DND-41 (cell line): Measurements from ENCODE around the gene LGR6.

Source experiments
- ATAC-seq: fragments of 200-7000 bp; cut with Tn5 transposase; 3 replicates; pipeline ENCODE4 v1.9.1; 2021; ENCODE audit warnings: low read depth; ENCODE audit not compliant: insufficient read depth
- DNase-seq: peaks from one replicate; pipeline ENCODE4 v3.0.0-alpha.2; 2020
- H2AFZ ChIP-seq: 2 replicates; pipeline ENCODE4 v1.6.0; 2012; ENCODE audit warnings: low read depth, low read length
- H3K27ac ChIP-seq: 2 replicates; pipeline ENCODE4 v1.5.1; 2012; ENCODE audit warnings: low read length, inconsistent platforms
- H3K27me3 ChIP-seq: fragments of 200-600 bp; sonication (generic); 2 replicates; pipeline ENCODE4 v1.6.0; 2012; ENCODE audit warnings: low read length, mild to moderate bottlenecking, inconsistent platforms; ENCODE audit not compliant: insufficient read depth, poor library complexity
- H3K36me3 ChIP-seq: 2 replicates; pipeline ENCODE4 v1.5.1; 2012; ENCODE audit warnings: low read length, inconsistent platforms; ENCODE audit not compliant: insufficient read depth
- H3K4me1 ChIP-seq: 2 replicates; pipeline ENCODE4 v1.5.1; 2012; ENCODE audit warnings: mild to moderate bottlenecking, low read length; ENCODE audit not compliant: insufficient read depth
- H3K4me2 ChIP-seq: 2 replicates; pipeline ENCODE4 v1.6.0; 2012; ENCODE audit warnings: mild to moderate bottlenecking, moderate library complexity, low read length, inconsistent platforms; ENCODE audit not compliant: insufficient read depth
- H3K4me3 ChIP-seq, 2 experiments: fragments of 200-600 bp in 1 of 2; shearing (Covaris generic) in 1 of 2; 2 replicates each; pipeline ENCODE4 v1.5.1; 2012 to 2016; ENCODE audit warnings: inconsistent platforms in 2 of 2, low read length in 2 of 2, mild to moderate bottlenecking in 2 of 2, low read depth in 1 of 2, moderate library complexity in 1 of 2
- H3K79me2 ChIP-seq: 2 replicates; pipeline ENCODE4 v1.6.0; 2012; ENCODE audit warnings: low read length, inconsistent platforms; ENCODE audit not compliant: insufficient read depth
- H3K9ac ChIP-seq: 2 replicates; pipeline ENCODE4 v1.6.0; 2012; ENCODE audit warnings: low read depth, mild to moderate bottlenecking, inconsistent platforms, low read length, moderate library complexity
- H3K9me3 ChIP-seq: 2 replicates; pipeline ENCODE4 v1.5.1; 2012; ENCODE audit warnings: low read length, moderate library complexity, mild to moderate bottlenecking, inconsistent platforms; ENCODE audit not compliant: insufficient read depth, severe bottlenecking
- H4K20me1 ChIP-seq: 2 replicates; pipeline ENCODE4 v1.6.0; 2012; ENCODE audit warnings: low read length; ENCODE audit not compliant: insufficient read depth
- EZH2 ChIP-seq: IDR thresholded peaks from 3 replicates; pipeline ENCODE4 v1.6.1; 2012; ENCODE audit warnings: borderline replicate concordance, low read depth, mild to moderate bottlenecking, moderate library complexity, low read length, inconsistent platforms; ENCODE audit not compliant: severe bottlenecking
- TF ChIP-seq, protein P1 (sequence below): IDR thresholded peaks from 2 replicates; pipeline ENCODE4 v1.5.1; 2012; ENCODE audit warnings: borderline replicate concordance, low read length, moderate library complexity, mild to moderate bottlenecking; ENCODE audit not compliant: poor library complexity, severe bottlenecking; ENCODE audit errors: extremely low read depth

The LGR6 gene

DNA sequence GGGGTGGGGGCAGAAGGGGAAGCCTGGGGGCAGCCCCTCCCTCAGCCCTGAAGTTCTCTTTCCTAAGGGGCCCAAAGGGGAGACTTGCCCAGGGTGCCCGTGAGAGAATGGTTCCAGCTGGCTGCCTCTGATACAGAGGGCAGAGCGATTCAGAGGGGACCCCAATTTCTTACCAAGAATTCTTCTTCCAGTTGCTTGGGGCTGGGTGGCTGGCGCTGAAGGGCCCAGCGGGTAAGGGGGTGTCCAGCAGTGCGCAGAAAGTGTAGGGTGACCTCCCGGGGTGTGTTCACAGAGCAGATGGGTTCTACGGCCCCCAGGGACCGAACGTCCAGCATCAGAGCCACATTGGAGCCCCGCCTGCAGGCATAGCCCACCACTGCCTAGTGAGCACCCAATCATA, 35.7 kb upstream of the LGR6 start:
- peak overlapping the region in 1 of 2 experiments; percentile 13; a peak in 1 of 4 replicates for H3K4me3 ChIP-seq
- H4K20me1 ChIP-seq: no peaks in the 10 kb centered on the region
- no peak for TF ChIP-seq EZH2
- TF ChIP-seq, protein P1, sequence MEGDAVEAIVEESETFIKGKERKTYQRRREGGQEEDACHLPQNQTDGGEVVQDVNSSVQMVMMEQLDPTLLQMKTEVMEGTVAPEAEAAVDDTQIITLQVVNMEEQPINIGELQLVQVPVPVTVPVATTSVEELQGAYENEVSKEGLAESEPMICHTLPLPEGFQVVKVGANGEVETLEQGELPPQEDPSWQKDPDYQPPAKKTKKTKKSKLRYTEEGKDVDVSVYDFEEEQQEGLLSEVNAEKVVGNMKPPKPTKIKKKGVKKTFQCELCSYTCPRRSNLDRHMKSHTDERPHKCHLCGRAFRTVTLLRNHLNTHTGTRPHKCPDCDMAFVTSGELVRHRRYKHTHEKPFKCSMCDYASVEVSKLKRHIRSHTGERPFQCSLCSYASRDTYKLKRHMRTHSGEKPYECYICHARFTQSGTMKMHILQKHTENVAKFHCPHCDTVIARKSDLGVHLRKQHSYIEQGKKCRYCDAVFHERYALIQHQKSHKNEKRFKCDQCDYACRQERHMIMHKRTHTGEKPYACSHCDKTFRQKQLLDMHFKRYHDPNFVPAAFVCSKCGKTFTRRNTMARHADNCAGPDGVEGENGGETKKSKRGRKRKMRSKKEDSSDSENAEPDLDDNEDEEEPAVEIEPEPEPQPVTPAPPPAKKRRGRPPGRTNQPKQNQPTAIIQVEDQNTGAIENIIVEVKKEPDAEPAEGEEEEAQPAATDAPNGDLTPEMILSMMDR: no peak
- DNase-seq (no peak), ATAC-seq (no peak)
- peak overlapping the region; percentile 98 for H3K27ac ChIP-seq
- no peak overlapping the region for H2AFZ ChIP-seq
- peaks cover 28% of the 10 kb centered on the region for H3K79me2 ChIP-seq
- H3K36me3 ChIP-seq: peaks cover 52% of the 10 kb centered on the region
- peaks cover 55% of the 10 kb centered on the region for H3K4me1 ChIP-seq
- H3K4me2 ChIP-seq: peak overlapping the region; percentile 68; the same call in 1 of the 2 replicates
- H3K9me3 ChIP-seq: no peaks in the 10 kb centered on the region
- peak overlapping the region; percentile 75 for H3K9ac ChIP-seq
- H3K27me3 ChIP-seq: no peaks in the 10 kb centered on the region

DNA sequence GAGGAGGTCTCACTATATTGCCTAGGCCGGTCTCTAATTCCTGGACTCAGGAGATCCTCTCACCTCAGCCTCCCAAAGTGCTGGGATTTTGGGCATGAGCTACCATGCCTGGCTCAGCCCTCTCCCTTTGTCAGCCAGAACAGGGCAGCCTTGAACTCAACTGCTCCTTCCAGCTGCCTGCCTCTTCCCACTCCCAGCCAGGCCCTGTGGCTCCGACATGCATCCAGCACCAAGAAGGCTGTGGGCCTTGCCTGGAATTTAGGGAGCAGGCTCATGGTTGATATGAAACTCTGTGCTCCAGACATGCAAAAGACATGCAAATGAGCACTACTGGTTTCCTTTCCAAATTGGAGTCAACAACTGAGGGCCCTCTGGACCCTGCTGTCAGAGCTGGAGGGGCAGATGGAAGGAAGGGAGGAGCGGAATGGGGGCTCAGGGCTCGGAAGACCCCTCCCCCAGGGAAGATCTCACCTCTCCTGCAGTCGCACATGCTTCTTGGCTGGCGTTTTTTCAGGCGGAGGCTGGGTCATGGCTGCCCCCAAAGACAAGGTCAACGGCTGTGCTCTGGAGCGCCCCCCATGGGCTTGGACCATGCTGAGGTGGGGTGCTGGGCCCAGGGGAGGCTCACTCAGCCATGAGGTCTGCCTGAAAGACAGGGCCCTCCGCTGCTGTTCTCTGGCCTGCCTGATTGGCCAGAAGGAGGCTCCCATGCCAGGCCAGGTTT, 34.6 kb upstream of the LGR6 start:
- Histone ChIP-seq H3K27me3 (no peaks in the 10 kb centered on the region), H2AFZ (peak overlapping the region; percentile 75)
- DNase-seq: peak; percentile 62

DNA sequence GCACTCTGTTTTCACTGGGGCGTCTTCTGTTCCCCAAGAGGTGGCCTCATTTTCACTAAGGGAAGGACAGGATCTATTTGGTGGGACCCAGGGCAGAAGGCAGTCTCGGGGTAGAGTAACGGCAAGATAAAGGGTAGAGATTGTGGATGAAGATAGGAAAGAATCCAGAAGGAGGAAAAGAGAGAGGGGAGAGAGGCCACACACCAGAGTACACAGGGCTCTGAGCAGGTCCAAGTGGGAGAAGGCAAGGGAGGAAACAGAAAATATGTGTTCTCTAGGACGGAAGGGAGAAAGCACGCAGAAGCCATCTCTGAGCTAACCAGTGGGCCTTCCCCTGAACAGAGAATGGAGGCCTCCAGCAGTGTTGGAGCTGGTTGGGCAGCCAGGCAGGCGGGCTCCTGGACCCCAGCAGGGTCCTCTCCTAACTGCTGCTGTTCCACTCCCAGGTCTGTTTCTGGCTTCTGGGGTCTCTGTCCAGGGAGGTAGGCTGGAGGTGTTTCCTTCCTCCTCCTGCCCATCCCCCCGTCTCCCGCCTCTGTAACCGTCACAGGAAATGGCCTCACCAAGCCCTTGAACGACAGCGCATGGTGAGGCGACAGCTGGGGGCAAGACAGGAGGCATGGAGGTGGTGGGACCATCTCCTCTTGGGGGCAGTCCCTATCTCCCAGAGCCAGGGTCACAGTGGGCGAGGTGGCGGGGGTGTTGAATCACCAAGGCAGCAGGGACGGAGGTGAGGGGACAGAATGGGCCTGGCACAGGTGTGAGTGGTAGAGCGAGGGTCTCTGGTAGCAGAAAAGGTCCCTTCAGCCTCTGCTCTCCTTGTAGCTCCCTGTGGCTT, 33.8 kb upstream of the LGR6 start:
- Histone ChIP-seq H4K20me1 (no peaks in the 10 kb centered on the region), H3K27ac (peak overlapping the region; percentile 98), H3K27me3 (no peaks in the 10 kb centered on the region), H2AFZ (peak overlapping the region; percentile 75), H3K79me2 (peaks cover 28% of the 10 kb centered on the region), H3K9ac (peak overlapping the region; percentile 75), H3K4me1 (peaks cover 73% of the 10 kb centered on the region), H3K4me3 (peak overlapping the region; percentile 11 to 60; a peak in 3 of 4 replicates), H3K9me3 (no peaks in the 10 kb centered on the region), H3K36me3 (peaks cover 34% of the 10 kb centered on the region), H3K4me2 (peak overlapping the region; percentile 68)
- no peak for TF ChIP-seq EZH2
- TF ChIP-seq, protein P1: no peak
- ATAC-seq: peak; percentile 42
- peak; percentile 87 for DNase-seq

More for the DNA sequence above, 34.6 kb upstream of the LGR6 start:
- peak overlapping the region; percentile 11 to 60; a peak in 3 of 4 replicates for H3K4me3 ChIP-seq
- peaks cover 28% of the 10 kb centered on the region for H3K79me2 ChIP-seq
- H3K36me3 ChIP-seq: peaks cover 42% of the 10 kb centered on the region
- no peak for TF ChIP-seq EZH2
- TF ChIP-seq, protein P1: peak; percentile 39
- peak overlapping the region; percentile 68 for H3K4me2 ChIP-seq
- ATAC-seq: 0 out of 3 replicates have a peak, but pooled peaks have one; percentile 2
- no peaks in the 10 kb centered on the region for H4K20me1 ChIP-seq
- H3K4me1 ChIP-seq: peaks cover 65% of the 10 kb centered on the region
- peak overlapping the region; percentile 75 for H3K9ac ChIP-seq
- no peaks in the 10 kb centered on the region for H3K9me3 ChIP-seq
- H3K27ac ChIP-seq: peak overlapping the region; percentile 98
